ENCODE results near the gene ULK4.

- TF ChIP-seq CTCF (IDR thresholded peaks at IDR 0.05; ENCODE audit: low read depth, low read length, poor library complexity, severe bottlenecking), result no peak
- TF ChIP-seq EZH2phosphoT487 (IDR thresholded peaks at IDR 0.05; ENCODE audit: borderline replicate concordance, low read length), result no peak
These were observed 653.8 kb downstream of the ULK4 start for GRCh38 chr3:41308119-41308518.

Data from DOHH2 (cell line).